Endodermal cell (in vitro differentiated cells): ENCODE results near the gene ABCG4. TPM values are rescaled to one million over a fixed set of nuclear protein-coding genes. Genes with fewer than 3 reads are reported as not detected.

Experiments used
- DNase-seq: peaks from one replicate; pipeline ENCODE4 v3.0.0-alpha.2; 2017
- H3K27ac ChIP-seq: 2 replicates; pipeline ENCODE4 v1.5.1; 2013; ENCODE audit warnings: mild to moderate bottlenecking, low read depth, low read length, moderate library complexity
- H3K27me3 ChIP-seq: 2 replicates; pipeline ENCODE4 v1.6.1; 2013; ENCODE audit warnings: mild to moderate bottlenecking, low read length, moderate library complexity; ENCODE audit not compliant: insufficient read depth, control insufficient read depth, poor library complexity, severe bottlenecking
- H3K36me3 ChIP-seq: 2 replicates; pipeline ENCODE4 v1.7.0; 2013; ENCODE audit warnings: mild to moderate bottlenecking, low read length, moderate library complexity; ENCODE audit not compliant: control insufficient read depth, insufficient read depth
- H3K4me1 ChIP-seq: one replicate; pipeline ENCODE4 v1.7.0; 2013; ENCODE audit warnings: low read length; ENCODE audit not compliant: control insufficient read depth, insufficient read depth
- H3K4me3 ChIP-seq: 2 replicates; pipeline ENCODE4 v1.5.1; 2013; ENCODE audit warnings: mild to moderate bottlenecking, low read length, moderate library complexity
- H3K9ac ChIP-seq: 2 replicates; pipeline ENCODE4 v1.6.1; 2013; ENCODE audit warnings: mild to moderate bottlenecking, low read length, moderate library complexity; ENCODE audit not compliant: poor library complexity, severe bottlenecking; ENCODE audit errors: extremely low read depth
- H3K9me3 ChIP-seq: 2 replicates; pipeline ENCODE4 v1.6.1; 2013; ENCODE audit warnings: mild to moderate bottlenecking, low read length, moderate library complexity; ENCODE audit not compliant: control insufficient read depth
- H3K27ac Mint-ChIP-seq: 2 replicates; pipeline ENCODE4 v1.8.0; 2020; ENCODE audit warnings: mixed read lengths
- H3K27me3 Mint-ChIP-seq: 2 replicates; pipeline ENCODE4 v1.8.0; 2021; ENCODE audit warnings: mild to moderate bottlenecking, mixed read lengths; ENCODE audit not compliant: insufficient read depth
- H3K36me3 Mint-ChIP-seq: 2 replicates; pipeline ENCODE4 v1.8.0; 2020; ENCODE audit warnings: low read depth, mixed read lengths
- H3K4me1 Mint-ChIP-seq: 2 replicates; pipeline ENCODE4 v1.8.0; 2020; ENCODE audit warnings: mixed read lengths
- H3K4me3 Mint-ChIP-seq: 2 replicates; pipeline ENCODE4 v1.8.0; 2020; ENCODE audit warnings: mild to moderate bottlenecking, moderate library complexity, mixed read lengths
- H3K9me3 Mint-ChIP-seq: 2 replicates; pipeline ENCODE4 v1.8.0; 2020; ENCODE audit warnings: mild to moderate bottlenecking, mixed read lengths
- CTCF ChIP-seq: fragments of 200-600 bp; sonication (generic); conservative IDR thresholded peaks from 2 replicates; pipeline ENCODE4 v1.5.0; 2021; ENCODE audit warnings: antibody characterized with exemption, mild to moderate bottlenecking
- WGBS, 2 experiments: methylation state at CpG; one replicate each; pipeline versions ENCODE4 v1.1.5 to v1.1.7; 2013; ENCODE audit warnings: missing lambda C conversion rate in 2 of 2, mixed read lengths in 1 of 2; ENCODE audit not compliant: insufficient coverage in 1 of 2, insufficient read length in 1 of 2; 5-methylcytosine and 5-hydroxymethylcytosine counted together
- total RNA-seq, 2 donors: library from RNA; stranded (reverse); fragmentation: NEBNext Ultra II Directional in 1 of 2; extraction: Animal tissue kit (Norgen Biotek cat#: 25700) in 1 of 2; gene quantifications; 2 replicates in 1 of 2; 3 replicates in 1 of 2; pipeline ENCODE4 v1.2.1, GENCODE V29; 2021

ABCG4 gene
- total RNA-seq, 2 donors from 2014 or later: 1.5 to 1.8 TPM

DNA sequence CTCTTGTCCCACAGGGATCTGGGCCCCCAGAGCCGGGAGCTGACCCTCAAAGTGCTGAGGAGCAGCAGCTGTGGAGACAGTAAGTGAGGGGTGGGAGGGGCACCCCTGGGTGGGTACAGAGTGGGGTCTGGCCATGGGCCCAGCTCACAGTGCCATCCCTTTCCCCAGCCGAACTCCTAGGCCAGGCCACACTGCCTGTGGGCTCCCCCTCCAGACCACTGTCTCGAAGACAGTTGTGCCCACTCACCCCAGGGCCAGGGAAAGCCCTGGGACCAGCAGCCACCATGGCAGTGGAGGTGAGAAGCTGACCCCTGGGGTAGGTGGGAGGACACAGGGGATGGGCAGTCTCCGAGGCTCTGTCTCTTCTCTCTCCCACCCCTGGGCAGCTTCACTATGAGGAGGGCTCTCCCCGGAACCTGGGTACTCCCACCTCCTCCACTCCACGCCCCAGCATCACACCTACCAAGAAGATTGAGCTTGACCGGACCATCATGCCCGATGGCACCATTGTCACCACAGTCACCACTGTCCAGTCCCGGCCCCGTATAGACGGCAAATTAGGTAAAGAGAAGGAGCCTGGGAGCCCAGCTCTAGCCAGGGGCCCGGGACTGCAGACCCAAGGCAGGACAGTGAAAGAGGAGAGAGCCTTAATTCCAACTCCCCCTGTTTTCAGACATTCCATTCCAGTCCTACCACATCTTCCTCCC lies 36.4 kb upstream of the ABCG4 start:
- Mint-ChIP-seq H3K9me3 (no peaks in the 10 kb centered on the region), H3K4me3 (no peak overlapping the region), H3K27me3 (peaks cover 16% of the 10 kb centered on the region), H3K27ac (no peak overlapping the region), H3K36me3 (peaks cover 7% of the 10 kb centered on the region), H3K4me1 (peaks cover 4% of the 10 kb centered on the region)
- Histone ChIP-seq H3K36me3 (no peaks in the 10 kb centered on the region), H3K4me3 (no peak overlapping the region), H3K9ac (no peak overlapping the region), H3K9me3 (no peaks in the 10 kb centered on the region), H3K4me1 (peaks cover 4% of the 10 kb centered on the region), H3K27me3 (peaks cover 18% of the 10 kb centered on the region), H3K27ac (no peak overlapping the region)
- TF ChIP-seq CTCF: no peak
- WGBS, 2 experiments: 83 to 88% methylated on average over 7 to 11 of the region's 12 CpGs
- DNase-seq: no peak

- WGBS, 2 experiments: 83 to 97% methylated on average over 1 to 9 of the region's 9 CpGs
- no peak for DNase-seq
- Histone ChIP-seq H3K4me3 (no peak overlapping the region), H3K27me3 (peaks cover 7% of the 10 kb centered on the region), H3K27ac (no peak overlapping the region), H3K9ac (no peak overlapping the region), H3K4me1 (no peaks in the 10 kb centered on the region), H3K36me3 (no peaks in the 10 kb centered on the region), H3K9me3 (no peaks in the 10 kb centered on the region)
- Mint-ChIP-seq H3K36me3 (peaks cover 7% of the 10 kb centered on the region), H3K9me3 (no peaks in the 10 kb centered on the region), H3K27me3 (peaks cover 7% of the 10 kb centered on the region), H3K4me1 (no peaks in the 10 kb centered on the region), H3K27ac (no peak overlapping the region), H3K4me3 (no peak overlapping the region)
- no peak for TF ChIP-seq CTCF
Observed at GRCh38 chr11:119113716-119114115, 35.1 kb upstream of the ABCG4 start.

DNA sequence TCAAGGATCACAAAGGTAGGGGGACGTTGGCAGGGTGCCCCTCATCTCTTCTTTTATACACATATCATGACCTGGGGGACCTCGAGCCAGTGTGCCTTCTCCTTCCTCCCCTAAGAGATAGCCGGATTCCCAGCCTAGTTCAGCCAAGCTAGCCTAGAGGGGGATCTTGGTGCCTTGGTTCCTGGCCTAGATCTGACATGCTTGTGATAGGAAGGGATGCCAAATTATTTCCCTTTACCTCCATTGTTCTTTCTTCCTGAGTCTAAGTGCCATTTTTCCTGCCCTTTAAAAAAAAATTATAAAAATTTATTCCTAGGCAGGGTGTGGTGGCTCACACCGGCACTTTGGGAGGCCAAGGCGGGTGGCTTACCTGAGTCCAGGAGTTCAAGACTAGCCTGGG lies 34.5 kb upstream of the ABCG4 start:
- Mint-ChIP-seq H3K4me1 (no peaks in the 10 kb centered on the region), H3K9me3 (no peaks in the 10 kb centered on the region), H3K36me3 (peaks cover 7% of the 10 kb centered on the region), H3K27ac (no peak overlapping the region), H3K27me3 (peaks cover under 1% of the 10 kb centered on the region), H3K4me3 (no peak overlapping the region)
- Histone ChIP-seq H3K4me1 (no peaks in the 10 kb centered on the region), H3K36me3 (no peaks in the 10 kb centered on the region), H3K9ac (no peak overlapping the region), H3K9me3 (no peaks in the 10 kb centered on the region), H3K27ac (no peak overlapping the region), H3K27me3 (peaks cover 2% of the 10 kb centered on the region), H3K4me3 (no peak overlapping the region)
- no peak for DNase-seq
- WGBS, 2 experiments: 88% methylated on average over 5 of the region's 5 CpGs; no CpG with 5 or more reads in 1 of the 2 experiments
- TF ChIP-seq CTCF: no peak
